ENCODE results near the gene TRABD2A. TPM values are rescaled to one million over a fixed set of nuclear protein-coding genes. Genes with fewer than 3 reads are reported as not detected.
A peak's percentile ranks its signal among the peaks of the same experiment; 100 is the strongest.
"Not testable (repeated sequence)": the region's sequence is repeated elsewhere in the genome, so short reads cannot be mapped to it uniquely, and the experiment has no call there.

Gene TRABD2A, protein sequence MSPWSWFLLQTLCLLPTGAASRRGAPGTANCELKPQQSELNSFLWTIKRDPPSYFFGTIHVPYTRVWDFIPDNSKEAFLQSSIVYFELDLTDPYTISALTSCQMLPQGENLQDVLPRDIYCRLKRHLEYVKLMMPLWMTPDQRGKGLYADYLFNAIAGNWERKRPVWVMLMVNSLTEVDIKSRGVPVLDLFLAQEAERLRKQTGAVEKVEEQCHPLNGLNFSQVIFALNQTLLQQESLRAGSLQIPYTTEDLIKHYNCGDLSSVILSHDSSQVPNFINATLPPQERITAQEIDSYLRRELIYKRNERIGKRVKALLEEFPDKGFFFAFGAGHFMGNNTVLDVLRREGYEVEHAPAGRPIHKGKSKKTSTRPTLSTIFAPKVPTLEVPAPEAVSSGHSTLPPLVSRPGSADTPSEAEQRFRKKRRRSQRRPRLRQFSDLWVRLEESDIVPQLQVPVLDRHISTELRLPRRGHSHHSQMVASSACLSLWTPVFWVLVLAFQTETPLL
- total RNA-seq (2014; rRNA removed; shearing (Covaris generic)) = 4.2 and 7.6 TPM in 2 replicates

DNA sequence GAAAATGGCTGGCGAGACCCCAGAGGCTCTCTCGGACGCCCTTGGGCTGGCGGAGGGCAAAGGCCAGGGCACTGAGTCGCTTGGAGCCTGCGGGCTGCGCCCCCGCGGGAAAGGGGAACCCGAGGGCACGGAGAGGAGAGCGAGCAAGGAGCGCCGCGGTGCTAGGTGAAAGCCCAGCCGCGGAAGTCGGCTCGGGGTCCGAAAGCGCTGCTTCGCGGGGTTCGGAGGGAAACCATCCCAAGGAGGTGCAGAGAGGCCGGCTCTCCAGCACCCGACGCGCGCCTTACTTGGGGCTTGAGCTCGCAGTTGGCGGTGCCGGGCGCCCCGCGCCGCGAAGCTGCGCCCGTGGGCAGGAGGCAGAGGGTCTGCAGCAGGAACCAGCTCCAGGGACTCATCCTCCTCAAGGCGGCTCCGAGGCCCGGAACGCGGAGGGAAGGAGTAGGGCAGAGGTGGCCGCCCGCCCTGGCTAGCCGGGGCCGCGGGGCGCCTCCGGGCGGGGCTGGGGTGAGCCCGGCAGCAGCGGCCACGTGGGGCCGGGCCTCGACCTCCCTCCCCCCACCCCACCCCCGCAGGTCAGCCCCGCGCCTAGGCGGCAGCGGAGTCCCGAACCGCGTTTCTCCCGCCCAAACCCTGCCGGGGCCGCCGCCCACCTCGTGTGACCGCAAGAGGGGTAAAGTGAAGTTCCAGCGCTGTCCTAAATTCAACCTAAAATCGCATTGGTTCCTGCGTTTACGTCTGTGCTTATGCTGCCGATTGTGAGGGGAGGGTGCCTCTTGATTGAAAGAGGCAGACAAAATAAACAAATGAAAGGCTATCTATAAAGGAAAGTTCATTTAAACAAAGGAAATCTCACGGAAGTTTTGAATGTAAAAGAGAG is at the start of gene TRABD2A:
Gene TRABD2A (minus strand): TSS at position 440 of the 877 bp plus-strand sequence. CDS start 45 bp downstream, at position 395.
- DNase-seq = peak; percentile 87
- Histone ChIP-seq H3K4me3 (ENCODE audit: insufficient read depth, low read depth, low read length) (peak within 1 kb of the TSS; percentile 60), H3K27me3 (ENCODE audit: control insufficient read depth, insufficient read depth, low read length) (peaks cover 51% of the 10 kb centered on the region), H3K36me3 (replicated peaks; ENCODE audit: control insufficient read depth, insufficient read depth, low read length) (no peaks in the 10 kb centered on the region)

DNA sequence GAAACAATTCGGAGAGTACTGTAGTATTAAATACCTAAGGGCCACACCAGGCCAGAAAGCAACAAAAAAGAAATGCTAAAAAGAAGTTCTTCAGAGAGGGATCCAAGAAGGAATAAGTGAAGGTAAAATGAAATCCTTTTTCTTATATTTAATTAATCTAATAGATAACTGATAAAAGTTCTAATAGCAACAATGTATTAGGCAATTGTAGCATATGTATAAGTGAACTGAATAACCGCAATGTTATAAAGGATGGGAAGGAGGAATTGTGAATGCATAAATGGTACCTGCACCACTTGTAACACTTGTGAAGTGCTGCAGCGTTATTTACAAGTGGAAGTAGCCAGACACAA is 46.4 kb upstream of the TRABD2A start:
- no peaks in the 10 kb centered on the region for H3K27me3 ChIP-seq (ENCODE audit: control insufficient read depth, insufficient read depth, low read length)
- no peak for DNase-seq
- no peak overlapping the region for H3K4me3 ChIP-seq (ENCODE audit: insufficient read depth, low read depth, low read length)
- H3K36me3 ChIP-seq (replicated peaks; ENCODE audit: control insufficient read depth, insufficient read depth, low read length) = no peaks in the 10 kb centered on the region

DNA sequence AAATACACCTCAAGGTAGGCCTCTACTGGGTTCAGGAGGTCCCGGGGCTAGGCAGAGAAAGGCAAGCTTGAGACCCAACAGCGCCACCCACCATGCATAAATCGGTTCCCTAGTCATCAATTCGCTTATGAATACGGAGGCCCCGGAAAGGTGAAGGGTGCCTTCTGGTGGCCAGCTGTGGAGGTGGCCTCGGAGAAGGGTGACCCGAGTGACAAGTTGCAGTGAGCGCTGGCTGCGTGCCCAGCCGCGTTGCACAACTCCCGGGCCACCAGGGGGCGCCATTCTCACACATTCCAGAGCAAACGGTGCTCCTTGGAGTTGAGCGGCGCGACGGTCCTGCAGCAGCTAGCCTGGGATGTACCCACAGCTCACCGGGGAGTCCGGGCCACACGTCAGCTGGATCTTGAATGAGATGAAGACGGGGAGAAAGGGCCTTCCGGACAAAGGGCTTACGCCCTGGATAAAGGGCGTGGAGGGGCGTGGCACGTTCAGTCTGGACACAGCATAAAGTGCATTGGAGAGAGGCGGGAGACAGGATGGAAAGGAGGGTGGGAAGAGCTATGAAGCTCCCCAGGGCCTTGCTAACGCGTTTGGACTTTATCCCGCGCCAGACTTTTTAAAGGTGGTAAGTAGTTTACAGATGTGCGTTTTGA is 45.0 kb upstream of the TRABD2A start:
- peak; percentile 83 for DNase-seq
- peak overlapping the region; percentile 29 for H3K4me3 ChIP-seq (ENCODE audit: insufficient read depth, low read depth, low read length)
- H3K27me3 ChIP-seq (ENCODE audit: control insufficient read depth, insufficient read depth, low read length) = no peaks in the 10 kb centered on the region
- H3K36me3 ChIP-seq (replicated peaks; ENCODE audit: control insufficient read depth, insufficient read depth, low read length) = no peaks in the 10 kb centered on the region

DNA sequence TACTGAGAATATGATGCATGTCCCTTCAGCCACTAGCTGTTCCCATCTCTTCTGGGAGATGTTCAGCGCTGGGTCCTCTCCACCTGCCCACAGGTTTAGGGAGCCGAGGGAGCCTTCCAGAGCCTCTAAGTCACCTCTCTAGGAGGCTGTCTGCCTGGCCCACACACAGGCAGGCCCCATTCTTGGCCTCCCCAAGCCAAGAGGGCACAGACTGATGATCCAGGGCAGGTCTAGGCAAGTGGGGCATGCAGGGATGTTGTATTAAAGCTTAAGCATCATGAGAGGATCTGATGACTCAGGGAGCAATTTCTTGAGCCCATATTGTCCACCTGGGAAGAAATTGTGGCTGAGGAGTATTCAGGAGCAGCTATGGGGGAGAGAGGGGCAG is 44.4 kb upstream of the TRABD2A start:
- Histone ChIP-seq H3K36me3 (replicated peaks; ENCODE audit: control insufficient read depth, insufficient read depth, low read length) (no peaks in the 10 kb centered on the region), H3K4me3 (ENCODE audit: insufficient read depth, low read depth, low read length) (no peak overlapping the region), H3K27me3 (ENCODE audit: control insufficient read depth, insufficient read depth, low read length) (no peaks in the 10 kb centered on the region)
- no peak for DNase-seq

DNA sequence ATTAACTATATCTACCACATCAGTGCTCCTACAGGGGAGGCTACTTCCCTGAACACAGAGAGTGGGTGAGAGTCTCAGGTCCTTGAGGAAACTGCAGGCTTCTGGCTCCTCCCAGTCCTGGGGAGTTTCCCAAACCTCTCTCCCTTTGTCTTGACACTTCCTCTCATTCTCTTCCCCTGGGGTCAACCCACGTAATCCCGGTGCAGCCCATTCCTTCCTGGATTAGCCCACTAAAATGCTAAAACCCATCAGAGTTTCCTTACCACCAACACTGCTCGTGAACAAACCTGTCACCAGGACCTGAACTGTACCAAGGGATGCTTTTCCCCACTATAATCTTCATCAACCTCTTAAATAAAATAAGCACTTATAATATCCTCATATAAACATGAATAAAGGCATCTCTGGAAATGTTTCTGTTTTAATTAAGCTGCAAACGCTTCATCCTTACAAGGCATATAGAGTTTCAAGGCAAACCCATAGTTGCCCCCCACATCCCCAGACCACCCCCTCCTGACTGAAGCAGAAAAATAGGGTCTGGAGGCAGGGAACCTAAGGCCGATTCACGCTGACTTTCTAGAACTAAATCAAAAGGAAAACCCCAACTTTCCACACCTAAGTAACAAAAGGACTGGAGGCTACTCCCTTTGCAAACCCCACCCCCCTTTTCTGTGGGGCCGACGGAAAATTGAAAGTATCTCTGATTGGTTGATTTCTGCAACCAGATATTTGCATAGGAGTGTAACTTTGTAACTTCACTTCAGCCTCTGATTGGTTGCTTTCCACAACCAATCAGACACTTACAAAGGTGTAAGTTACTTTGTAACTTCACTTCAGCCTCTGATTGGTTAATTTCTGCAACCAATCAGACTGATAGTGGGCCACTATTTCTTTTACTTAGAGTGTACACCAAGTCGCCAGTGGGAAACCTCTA is 43.6 kb upstream of the TRABD2A start:
- DNase-seq = peak; percentile 51
- H3K36me3 ChIP-seq (replicated peaks; ENCODE audit: control insufficient read depth, insufficient read depth, low read length) = no peaks in the 10 kb centered on the region
- no peaks in the 10 kb centered on the region for H3K27me3 ChIP-seq (ENCODE audit: control insufficient read depth, insufficient read depth, low read length)
- no peak overlapping the region for H3K4me3 ChIP-seq (ENCODE audit: insufficient read depth, low read depth, low read length)

DNA sequence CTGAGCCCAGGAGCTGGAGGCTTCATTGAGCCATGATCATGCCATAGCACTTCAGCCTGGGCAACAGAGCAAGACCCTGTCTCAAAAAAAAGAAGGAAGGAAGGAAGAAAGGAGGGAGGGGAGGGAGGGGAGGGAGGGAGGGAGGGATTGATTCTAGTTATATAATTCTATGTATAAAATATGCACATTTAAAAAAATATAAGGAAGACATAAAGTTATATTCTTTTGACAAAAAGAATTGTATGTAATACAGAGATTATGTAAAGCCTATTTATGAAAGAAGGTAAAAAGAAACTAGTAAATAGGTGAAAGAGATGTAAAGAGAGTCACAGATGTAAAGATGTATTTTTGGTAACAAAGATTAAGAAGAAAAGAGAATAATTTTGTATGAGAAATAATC is 42.1 kb upstream of the TRABD2A start:
- no peak for DNase-seq
- H3K4me3 ChIP-seq (ENCODE audit: insufficient read depth, low read depth, low read length) = no peak overlapping the region
- H3K36me3 ChIP-seq (replicated peaks; ENCODE audit: control insufficient read depth, insufficient read depth, low read length) = no peaks in the 10 kb centered on the region
- no peaks in the 10 kb centered on the region for H3K27me3 ChIP-seq (ENCODE audit: control insufficient read depth, insufficient read depth, low read length)

DNA sequence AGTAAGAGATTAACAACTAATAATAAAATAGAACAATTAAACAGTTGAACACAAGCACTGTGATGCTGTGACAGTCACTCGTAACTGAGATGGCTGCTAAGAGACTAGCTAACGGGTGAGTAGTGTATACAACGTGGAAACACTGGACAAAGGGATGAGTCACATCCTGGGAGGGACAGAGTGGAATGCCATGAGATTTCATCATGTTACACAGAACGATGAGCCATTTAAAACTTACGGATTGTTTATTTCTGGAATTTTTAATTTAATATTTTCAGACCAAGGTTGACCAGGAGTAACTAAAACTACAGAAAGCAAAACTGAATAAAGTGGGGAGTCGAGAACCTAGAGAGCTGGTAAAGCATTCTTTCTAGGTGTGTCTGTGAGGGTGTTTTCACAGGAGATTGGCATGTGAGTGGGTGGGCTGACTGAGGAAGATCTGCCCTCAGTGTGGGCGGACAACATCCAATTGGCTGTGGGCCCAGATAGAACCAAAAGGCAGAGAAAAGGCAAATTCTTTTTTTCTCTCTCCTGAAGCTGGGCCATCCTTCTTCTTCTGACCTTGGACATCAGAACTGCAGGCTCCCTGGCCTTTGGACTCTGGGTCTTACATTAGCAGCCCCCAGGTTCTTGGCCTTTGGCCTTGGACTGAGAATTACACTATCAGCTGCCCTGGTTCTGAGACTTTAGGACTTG is 39.1 kb upstream of the TRABD2A start:
- H3K36me3 ChIP-seq (replicated peaks; ENCODE audit: control insufficient read depth, insufficient read depth, low read length) = no peaks in the 10 kb centered on the region
- DNase-seq = no peak
- no peaks in the 10 kb centered on the region for H3K27me3 ChIP-seq (ENCODE audit: control insufficient read depth, insufficient read depth, low read length)
- H3K4me3 ChIP-seq (ENCODE audit: insufficient read depth, low read depth, low read length) = no peak overlapping the region

DNA sequence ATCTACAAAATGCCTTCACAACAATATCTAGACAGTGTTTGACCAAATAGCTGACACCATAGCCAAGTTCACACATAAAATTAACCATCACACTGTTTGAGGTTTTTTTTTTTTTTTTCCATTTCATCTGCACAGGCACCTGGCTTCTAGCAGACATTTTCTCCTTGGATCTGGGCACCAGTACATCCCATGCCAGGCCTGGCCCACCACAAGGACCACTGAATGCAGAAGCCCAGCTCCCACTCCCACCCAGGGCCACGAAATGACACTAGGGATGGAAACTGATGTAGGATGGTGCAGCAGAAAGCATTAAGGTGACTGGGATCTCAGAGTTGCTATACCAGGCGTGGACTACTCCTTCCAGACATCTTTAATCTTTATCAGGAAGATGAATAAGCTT is 37.5 kb upstream of the TRABD2A start:
- Histone ChIP-seq H3K36me3 (replicated peaks; ENCODE audit: control insufficient read depth, insufficient read depth, low read length) (no peaks in the 10 kb centered on the region), H3K27me3 (ENCODE audit: control insufficient read depth, insufficient read depth, low read length) (no peaks in the 10 kb centered on the region)
- DNase-seq = no peak

DNA sequence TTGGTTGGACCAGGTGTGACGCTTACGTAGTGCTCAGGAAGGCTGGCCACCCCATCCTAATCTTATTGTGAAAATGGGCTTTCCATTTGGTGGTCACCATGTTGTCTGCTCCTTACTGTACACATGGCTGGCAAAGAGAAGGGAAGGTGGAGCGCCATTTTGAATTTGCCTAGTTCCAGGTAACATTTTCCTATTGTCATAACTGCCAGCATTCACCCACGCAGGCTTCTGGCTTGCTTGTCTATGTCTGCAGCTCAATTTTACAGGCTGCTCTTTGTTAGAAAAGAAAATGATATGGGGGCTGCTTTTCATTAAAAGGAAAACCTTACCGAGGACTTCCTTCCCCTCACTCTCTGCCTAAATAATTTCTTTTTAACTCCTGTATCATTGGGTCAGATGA is 36.9 kb upstream of the TRABD2A start:
- H3K36me3 ChIP-seq (replicated peaks; ENCODE audit: control insufficient read depth, insufficient read depth, low read length); H3K27me3 ChIP-seq (ENCODE audit: control insufficient read depth, insufficient read depth, low read length); H3K4me3 ChIP-seq (ENCODE audit: insufficient read depth, low read depth, low read length); DNase-seq: not testable (repeated sequence)

More for the DNA sequence above, 37.5 kb upstream of the TRABD2A start:
- H3K4me3 ChIP-seq (ENCODE audit: insufficient read depth, low read depth, low read length) = no peak overlapping the region

DNA sequence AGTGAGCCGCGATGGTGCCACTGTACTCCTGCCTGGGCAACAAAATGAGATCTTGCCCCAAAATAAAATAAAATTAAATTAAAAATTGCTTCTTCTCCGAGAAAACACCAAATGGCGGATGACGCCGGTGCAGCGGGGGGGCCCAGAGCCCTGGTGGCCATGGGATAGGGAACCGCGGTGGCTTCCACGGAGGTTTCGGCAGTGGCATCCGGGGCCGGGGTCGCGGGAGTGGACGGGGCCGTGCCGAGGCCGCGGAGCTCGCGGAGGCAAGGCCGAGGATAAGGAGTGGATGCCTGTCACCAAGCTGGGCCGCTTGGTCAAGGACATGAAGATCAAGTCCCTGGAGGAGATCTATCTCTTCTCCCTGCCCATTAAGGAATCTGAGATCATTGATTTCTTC is 34.8 kb upstream of the TRABD2A start:
- H3K27me3 ChIP-seq (ENCODE audit: control insufficient read depth, insufficient read depth, low read length); H3K4me3 ChIP-seq (ENCODE audit: insufficient read depth, low read depth, low read length); DNase-seq; H3K36me3 ChIP-seq (replicated peaks; ENCODE audit: control insufficient read depth, insufficient read depth, low read length): not testable (repeated sequence)

DNA sequence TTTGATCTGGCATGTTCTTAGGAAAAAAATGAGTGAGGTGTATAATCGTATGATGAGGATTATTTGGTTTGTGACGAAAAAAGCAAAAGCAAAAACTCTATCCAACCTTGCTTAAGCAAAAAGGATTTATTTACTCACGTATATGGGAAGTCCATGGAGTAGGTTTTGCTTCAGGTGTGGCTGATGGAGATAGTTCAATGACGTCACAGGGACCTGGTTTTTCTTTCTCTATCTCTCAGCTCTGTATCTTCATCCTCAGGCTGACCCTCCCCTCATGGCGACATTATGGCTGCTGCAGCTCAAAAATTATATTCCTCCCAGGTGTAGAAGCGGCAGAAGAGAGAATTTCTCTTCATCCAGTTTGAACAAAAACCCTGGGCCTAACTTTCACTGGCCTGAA is 33.5 kb upstream of the TRABD2A start:
- Histone ChIP-seq H3K36me3 (replicated peaks; ENCODE audit: control insufficient read depth, insufficient read depth, low read length) (no peaks in the 10 kb centered on the region), H3K4me3 (ENCODE audit: insufficient read depth, low read depth, low read length) (no peak overlapping the region), H3K27me3 (ENCODE audit: control insufficient read depth, insufficient read depth, low read length) (no peaks in the 10 kb centered on the region)
- no peak for DNase-seq

DNA sequence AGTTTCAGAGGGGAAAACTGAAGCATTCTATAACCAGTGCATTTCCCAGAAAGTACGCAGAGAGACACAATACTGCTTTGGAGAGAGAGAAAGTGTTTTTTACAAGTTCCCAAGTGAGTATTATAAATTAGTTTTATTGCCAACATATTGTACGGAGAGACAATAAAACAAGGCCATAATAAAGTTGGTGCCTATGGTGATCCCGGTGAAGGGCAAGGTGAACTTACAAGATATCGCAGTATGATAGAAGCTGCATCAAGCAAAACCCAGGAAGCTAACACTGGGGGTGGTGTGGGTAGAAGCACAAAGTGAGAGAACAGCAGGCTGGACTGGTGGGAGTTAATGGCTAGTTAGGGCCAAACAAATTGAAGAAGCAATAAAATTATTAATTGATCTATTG is 32.1 kb upstream of the TRABD2A start:
- H3K4me3 ChIP-seq (ENCODE audit: insufficient read depth, low read depth, low read length) = no peak overlapping the region
- no peak for DNase-seq
- H3K36me3 ChIP-seq (replicated peaks; ENCODE audit: control insufficient read depth, insufficient read depth, low read length) = no peaks in the 10 kb centered on the region; the same call in 1 of the 2 replicates
- no peaks in the 10 kb centered on the region for H3K27me3 ChIP-seq (ENCODE audit: control insufficient read depth, insufficient read depth, low read length)

DNA sequence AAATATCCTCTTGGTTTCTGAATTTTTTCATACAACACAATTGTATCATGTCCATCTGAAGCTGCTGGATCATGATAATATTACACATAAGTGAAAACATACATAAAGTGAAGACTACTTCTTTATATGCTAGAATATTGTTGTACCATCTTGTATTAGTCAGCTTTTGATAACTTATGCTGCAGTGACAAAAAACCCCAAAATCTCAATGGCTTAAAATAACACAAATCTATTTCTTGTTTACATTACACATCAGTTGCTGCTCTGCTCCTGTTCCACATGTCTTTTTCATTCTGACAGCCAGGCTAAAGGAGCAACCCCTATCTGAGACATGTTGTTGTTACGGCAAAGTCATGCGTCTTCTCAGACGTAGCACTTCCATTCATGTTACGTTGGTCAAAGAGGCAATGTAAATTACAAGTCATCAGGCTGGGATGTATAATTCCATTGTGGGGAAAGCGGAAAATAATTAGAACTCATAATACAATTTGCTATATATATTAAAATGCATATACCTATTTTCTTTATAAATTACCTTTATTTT is 30.3 kb upstream of the TRABD2A start:
- no peak overlapping the region for H3K4me3 ChIP-seq (ENCODE audit: insufficient read depth, low read depth, low read length)
- no peaks in the 10 kb centered on the region; the same call in 1 of the 2 replicates for H3K36me3 ChIP-seq (replicated peaks; ENCODE audit: control insufficient read depth, insufficient read depth, low read length)
- DNase-seq = no peak
- no peaks in the 10 kb centered on the region for H3K27me3 ChIP-seq (ENCODE audit: control insufficient read depth, insufficient read depth, low read length)

All from H7 (cell line).